Measurements from ENCODE around the gene FAM184B.
A peak's percentile ranks its signal among the peaks of the same experiment; 100 is the strongest.

The FAM184B gene

GRCh38 chr4:17636341-17636695 lies 145.1 kb downstream of the FAM184B start:
- no peak for DNase-seq (ENCODE audit: low read depth)

GRCh38 chr4:17635056-17635455 lies 146.4 kb downstream of the FAM184B start:
- no peak for DNase-seq (ENCODE audit: low read depth)

- no peak for DNase-seq (ENCODE audit: low read depth)
Observed at GRCh38 chr4:17633600-17633999, 147.8 kb downstream of the FAM184B start.

GRCh38 chr4:17630228-17630627 lies 151.2 kb downstream of the FAM184B start:
- DNase-seq (ENCODE audit: low read depth) = no peak

GRCh38 chr4:17624821-17625220 lies 156.6 kb downstream of the FAM184B start:
- no peak for DNase-seq (ENCODE audit: low read depth)

- no peak for DNase-seq (ENCODE audit: low read depth)
Observed at GRCh38 chr4:17623451-17624001, 157.9 kb downstream of the FAM184B start.

GRCh38 chr4:17619416-17620105 lies 161.9 kb downstream of the FAM184B start:
- no peak for DNase-seq (ENCODE audit: low read depth)

GRCh38 chr4:17618926-17619325 lies 162.5 kb downstream of the FAM184B start:
- DNase-seq (ENCODE audit: low read depth) = no peak

- no peak for DNase-seq (ENCODE audit: low read depth)
Observed at GRCh38 chr4:17616283-17616682, 165.1 kb downstream of the FAM184B start.

- peak; percentile 93 for DNase-seq (ENCODE audit: low read depth)
Observed at GRCh38 chr4:17614416-17615299, 166.8 kb downstream of the FAM184B start, which contains the start of gene MED28. Gene MED28, plus strand, starts transcription at chr4:17614641. Its CDS starts 14 bp downstream, at chr4:17614655.

- peak; percentile 16 for DNase-seq (ENCODE audit: low read depth)
Observed at GRCh38 chr4:17613761-17614415, 167.5 kb downstream of the FAM184B start.

GRCh38 chr4:17605236-17605635 lies 176.2 kb downstream of the FAM184B start:
- no peak for DNase-seq (ENCODE audit: low read depth)

GRCh38 chr4:17599826-17600225 lies 181.6 kb downstream of the FAM184B start:
- no peak for DNase-seq (ENCODE audit: low read depth)

GRCh38 chr4:17597517-17597916 lies 183.9 kb downstream of the FAM184B start:
- DNase-seq (ENCODE audit: low read depth) = no peak

- no peak for DNase-seq (ENCODE audit: low read depth)
Observed at GRCh38 chr4:17595471-17596005, 185.9 kb downstream of the FAM184B start.

GRCh38 chr4:17589355-17589754 lies 192.1 kb downstream of the FAM184B start:
- no peak for DNase-seq (ENCODE audit: low read depth)

- no peak for DNase-seq (ENCODE audit: low read depth)
Observed at GRCh38 chr4:17587094-17587822, 194.2 kb downstream of the FAM184B start.

- DNase-seq (ENCODE audit: low read depth) = no peak
Observed at GRCh38 chr4:17584521-17585213, 196.8 kb downstream of the FAM184B start.

- no peak for DNase-seq (ENCODE audit: low read depth)
Observed at GRCh38 chr4:17583941-17584340, 197.5 kb downstream of the FAM184B start.

- DNase-seq (ENCODE audit: low read depth) = no peak
Observed at GRCh38 chr4:17583276-17583675, 198.1 kb downstream of the FAM184B start.

- no peak for DNase-seq (ENCODE audit: low read depth)
Observed at GRCh38 chr4:17580969-17581368, 200.5 kb downstream of the FAM184B start.

All from stimulated activated CD8-positive, alpha-beta memory T cell treated with anti-CD3 and anti-CD28 coated beads, Interleukin-12 subunit alpha, Interleukin-12 subunit beta, amount 100 ng/mL, for 1 hour (primary cell).